Stomach smooth muscle (tissue), 2 donors: ENCODE measurements around the gene SFPQ.

ENCODE experiments used
- H3K27ac ChIP-seq: one replicate; pipeline ENCODE4 v1.7.0; 2013; ENCODE audit warnings: mild to moderate bottlenecking, low read length, inconsistent platforms
- H3K27me3 ChIP-seq, 2 donors: one replicate each; pipeline ENCODE4 v1.7.0; 2013; ENCODE audit warnings: low read length in 2 of 2; ENCODE audit not compliant: insufficient read depth in 2 of 2, control insufficient read depth in 1 of 2
- H3K36me3 ChIP-seq, 2 donors: one replicate each; pipeline ENCODE4 v1.7.0; 2013; ENCODE audit warnings: low read length in 2 of 2; ENCODE audit not compliant: control insufficient read depth in 2 of 2, insufficient read depth in 2 of 2
- H3K4me1 ChIP-seq: one replicate; pipeline ENCODE4 v1.7.0; 2013; ENCODE audit warnings: low read length; ENCODE audit not compliant: control insufficient read depth, insufficient read depth
- H3K4me3 ChIP-seq, 2 donors: one replicate each; pipeline ENCODE4 v1.7.0; 2013; ENCODE audit warnings: low read length in 2 of 2
- H3K9ac ChIP-seq, 2 donors: one replicate each; pipeline ENCODE4 v1.7.0; 2013; ENCODE audit warnings: low read length in 2 of 2, mild to moderate bottlenecking in 1 of 2
- H3K9me3 ChIP-seq, 2 donors: one replicate each; pipeline ENCODE4 v1.7.0; 2013; ENCODE audit warnings: low read length in 2 of 2; ENCODE audit not compliant: control insufficient read depth in 2 of 2
- donor health status: healthy.
- donor health status: Pancreatic carcinoma.

SFPQ gene

DNA sequence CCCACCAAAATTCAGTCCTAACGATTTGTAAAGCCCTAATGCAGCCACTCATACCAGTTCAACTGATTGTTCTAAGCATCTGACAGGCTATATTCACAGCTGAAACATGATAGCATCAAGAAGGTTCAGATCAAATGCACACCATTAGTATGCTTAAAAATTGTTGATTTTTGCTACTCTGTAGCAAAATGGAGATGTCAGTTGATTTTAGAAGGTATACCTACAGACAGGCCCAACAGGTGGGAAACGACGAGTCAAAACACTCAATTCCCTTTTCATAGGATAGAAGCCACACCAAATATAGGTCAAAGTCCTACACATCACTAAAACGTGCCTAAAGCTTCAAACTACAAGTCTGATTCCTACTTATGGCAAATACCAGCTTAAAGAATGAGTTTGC is 6.7 kb downstream of the SFPQ start:
- peaks cover 79 to 91% of the 10 kb centered on the region in 2 donors for H3K36me3 ChIP-seq
- peak overlapping the region in 1 of 2 donors; percentile 8 for H3K4me3 ChIP-seq
- no peak overlapping the region for H3K9ac ChIP-seq
- no peaks in the 10 kb centered on the region for H3K27me3 ChIP-seq
- no peak overlapping the region for H3K27ac ChIP-seq
- H3K9me3 ChIP-seq = no peaks in the 10 kb centered on the region
- peaks cover 27% of the 10 kb centered on the region for H3K4me1 ChIP-seq

- no peaks in the 10 kb centered on the region for H3K27me3 ChIP-seq
- no peaks in the 10 kb centered on the region for H3K9me3 ChIP-seq
- peak overlapping the region in 1 of 2 donors; percentile 3 for H3K4me3 ChIP-seq
- H3K4me1 ChIP-seq = peaks cover 20% of the 10 kb centered on the region
- no peak overlapping the region for H3K27ac ChIP-seq
- H3K9ac ChIP-seq = no peak overlapping the region
- peaks cover 79 to 91% of the 10 kb centered on the region in 2 donors for H3K36me3 ChIP-seq
Measured at GRCh38 chr1:35185200-35185599, 7.7 kb downstream of the SFPQ start.

- H3K27ac ChIP-seq = no peak overlapping the region
- H3K27me3 ChIP-seq = no peaks in the 10 kb centered on the region
- peaks cover 15% of the 10 kb centered on the region for H3K4me1 ChIP-seq
- H3K4me3 ChIP-seq = no peak overlapping the region
- H3K36me3 ChIP-seq = peaks cover 76 to 91% of the 10 kb centered on the region in 2 donors
- no peaks in the 10 kb centered on the region for H3K9me3 ChIP-seq
- no peak overlapping the region for H3K9ac ChIP-seq
Measured at GRCh38 chr1:35184495-35185199, 8.3 kb downstream of the SFPQ start.

GRCh38 chr1:35181790-35182455 is 11.0 kb downstream of the SFPQ start:
- Histone ChIP-seq H3K36me3 (peaks cover 66 to 81% of the 10 kb centered on the region in 2 donors), H3K27me3 (no peaks in the 10 kb centered on the region), H3K4me1 (peaks cover 8% of the 10 kb centered on the region), H3K9me3 (no peaks in the 10 kb centered on the region), H3K27ac (no peak overlapping the region), H3K4me3 (no peak overlapping the region), H3K9ac (no peak overlapping the region)

DNA sequence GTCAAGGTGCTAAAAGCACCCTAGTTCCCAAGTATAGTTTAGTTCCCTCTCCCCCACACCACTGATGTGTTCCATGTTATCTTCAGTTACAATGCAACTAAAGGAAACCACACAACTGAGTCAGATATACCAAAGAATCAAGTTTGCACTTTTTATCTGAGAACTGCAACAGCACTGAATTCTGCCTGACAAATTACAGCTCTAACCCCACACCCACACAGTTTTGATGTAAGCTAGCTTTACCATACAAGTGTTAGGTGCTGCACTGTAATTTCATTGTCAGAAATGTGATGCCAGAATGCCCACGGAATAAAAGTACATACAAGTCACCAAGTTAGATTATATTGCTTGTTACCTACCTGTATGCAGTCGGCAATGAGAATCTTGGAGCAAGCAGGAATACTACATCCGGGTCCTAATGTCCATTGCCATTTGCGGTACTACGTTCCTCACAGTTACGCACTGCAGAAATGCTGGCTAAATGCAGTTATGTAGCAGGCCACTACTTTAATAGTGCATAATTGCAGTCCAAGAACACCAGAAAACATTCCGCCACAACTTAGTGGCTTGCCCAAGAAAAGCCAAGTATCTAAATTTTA is 12.1 kb downstream of the SFPQ start:
- H3K4me3 ChIP-seq = no peak overlapping the region

GRCh38 chr1:35179908-35180307 is 13.0 kb downstream of the SFPQ start:
- Histone ChIP-seq H3K4me1 (no peaks in the 10 kb centered on the region), H3K27ac (no peak overlapping the region), H3K9ac (no peak overlapping the region), H3K36me3 (peaks cover 57 to 81% of the 10 kb centered on the region in 2 donors), H3K27me3 (no peaks in the 10 kb centered on the region), H3K4me3 (no peak overlapping the region), H3K9me3 (no peaks in the 10 kb centered on the region)

More for the DNA sequence above, 12.1 kb downstream of the SFPQ start:
- no peak overlapping the region for H3K27ac ChIP-seq
- H3K27me3 ChIP-seq = no peaks in the 10 kb centered on the region
- peaks cover 56 to 80% of the 10 kb centered on the region in 2 donors for H3K36me3 ChIP-seq
- peaks cover under 1% of the 10 kb centered on the region for H3K4me1 ChIP-seq
- no peaks in the 10 kb centered on the region for H3K9me3 ChIP-seq
- H3K9ac ChIP-seq = no peak overlapping the region

GRCh38 chr1:35178874-35179380 is 14.0 kb downstream of the SFPQ start:
- no peaks in the 10 kb centered on the region for H3K9me3 ChIP-seq
- H3K27me3 ChIP-seq = no peaks in the 10 kb centered on the region
- H3K27ac ChIP-seq = no peak overlapping the region
- peaks cover 48 to 73% of the 10 kb centered on the region in 2 donors for H3K36me3 ChIP-seq
- H3K4me3 ChIP-seq = no peak overlapping the region
- peak overlapping the region in 1 of 2 donors; percentile 2 for H3K9ac ChIP-seq
- H3K4me1 ChIP-seq = no peaks in the 10 kb centered on the region

GRCh38 chr1:35178295-35178695 is 14.7 kb downstream of the SFPQ start:
- Histone ChIP-seq H3K4me3 (no peak overlapping the region), H3K27ac (no peak overlapping the region), H3K4me1 (no peaks in the 10 kb centered on the region), H3K9ac (no peak overlapping the region), H3K9me3 (no peaks in the 10 kb centered on the region), H3K36me3 (peaks cover 42 to 69% of the 10 kb centered on the region in 2 donors), H3K27me3 (no peaks in the 10 kb centered on the region)

GRCh38 chr1:35177237-35177786 is 15.6 kb downstream of the SFPQ start:
- Histone ChIP-seq H3K9me3 (no peaks in the 10 kb centered on the region), H3K4me1 (no peaks in the 10 kb centered on the region), H3K27ac (no peak overlapping the region), H3K36me3 (peaks cover 40 to 60% of the 10 kb centered on the region in 2 donors), H3K27me3 (no peaks in the 10 kb centered on the region), H3K4me3 (no peak overlapping the region), H3K9ac (no peak overlapping the region)

GRCh38 chr1:35175602-35176001 is 17.3 kb downstream of the SFPQ start:
- H3K9me3 ChIP-seq = no peaks in the 10 kb centered on the region
- no peak overlapping the region for H3K4me3 ChIP-seq
- no peak overlapping the region for H3K9ac ChIP-seq
- H3K27ac ChIP-seq = no peak overlapping the region
- H3K27me3 ChIP-seq = no peaks in the 10 kb centered on the region
- H3K4me1 ChIP-seq = no peaks in the 10 kb centered on the region
- peaks cover 25 to 47% of the 10 kb centered on the region in 2 donors for H3K36me3 ChIP-seq
